H1 (cell line): Measurements from ENCODE around the gene DDOST. TPM values are rescaled to one million over a fixed set of nuclear protein-coding genes. Genes with fewer than 3 reads are reported as not detected.

Experiments
- BCL11A ChIP-seq, 2 experiments: IDR thresholded peaks; one replicate each; pipeline ENCODE4 v1.6.1; 2011; ENCODE audit warnings: low read depth in 2 of 2, low read length in 2 of 2, mild to moderate bottlenecking in 2 of 2
- CEBPB ChIP-seq: IDR thresholded peaks from 2 replicates; pipeline ENCODE4 v1.6.1; 2012; ENCODE audit warnings: low read depth, low read length
- CTBP2 ChIP-seq: IDR thresholded peaks from 2 replicates; pipeline ENCODE4 v1.7.0; 2011; ENCODE audit warnings: borderline replicate concordance, mild to moderate bottlenecking, moderate library complexity, mixed read lengths, low read length; ENCODE audit not compliant: insufficient read depth, insufficient read length
- GTF2F1 ChIP-seq: IDR thresholded peaks from 2 replicates; pipeline ENCODE4 v1.6.1; 2012; ENCODE audit warnings: low read depth, low read length, improper control_type of control experiment, borderline replicate concordance
- JUND ChIP-seq: IDR thresholded peaks from 2 replicates; pipeline ENCODE4 v1.6.1; 2011; ENCODE audit warnings: mild to moderate bottlenecking, improper control_type of control experiment, low read length
- RNF2 ChIP-seq: fragments of 200-900, 300-1000 bp; sonication (generic); IDR thresholded peaks from 2 replicates; pipeline ENCODE4 v1.7.1; 2016; ENCODE audit warnings: borderline replicate concordance, low read depth, mild to moderate bottlenecking, antibody characterized with exemption, low read length; ENCODE audit not compliant: poor library complexity, severe bottlenecking; ENCODE audit errors: missing control alignments
- SIN3A ChIP-seq, 2 experiments: IDR thresholded peaks in 1 of 2; conservative IDR thresholded peaks in 1 of 2; 2 replicates each; pipeline ENCODE4 v1.6.1; 2011 to 2012; ENCODE audit warnings: low read length in 2 of 2, improper control_type of control experiment in 1 of 2, low read depth in 1 of 2, mild to moderate bottlenecking in 1 of 2
- polyA plus RNA-seq, 7 experiments: library from polyadenylated mRNA; depleted of rRNA in 3 of 7; stranded (reverse) in 5 of 7; unstranded in 2 of 7; fragments of >200 nt in 5 of 7; fragments of 200-250 nt in 2 of 7; gene quantifications; 1 replicate in 5 of 7; 2 replicates in 1 of 7; 4 replicates in 1 of 7; pipeline versions ENCODE4 v1.2.1 to v1.2.3, GENCODE V29; 2011 to 2013; ENCODE audit warnings: missing spikeins in 2 of 7, mixed read lengths in 2 of 7
- total RNA-seq: library from RNA; stranded (reverse); fragmentation: NEBNext Ultra II Directional; extraction: Animal tissue kit (Norgen Biotek cat#: 25700); gene quantifications from 2 replicates; pipeline ENCODE4 v1.2.1, GENCODE V29; 2021

The DDOST gene
- total and polyA plus RNA-seq, 2 of the 8 experiments (the other 6 are each of a cell fraction or from before 2014, with no cell fraction given), result 253 to 336 TPM

DNA sequence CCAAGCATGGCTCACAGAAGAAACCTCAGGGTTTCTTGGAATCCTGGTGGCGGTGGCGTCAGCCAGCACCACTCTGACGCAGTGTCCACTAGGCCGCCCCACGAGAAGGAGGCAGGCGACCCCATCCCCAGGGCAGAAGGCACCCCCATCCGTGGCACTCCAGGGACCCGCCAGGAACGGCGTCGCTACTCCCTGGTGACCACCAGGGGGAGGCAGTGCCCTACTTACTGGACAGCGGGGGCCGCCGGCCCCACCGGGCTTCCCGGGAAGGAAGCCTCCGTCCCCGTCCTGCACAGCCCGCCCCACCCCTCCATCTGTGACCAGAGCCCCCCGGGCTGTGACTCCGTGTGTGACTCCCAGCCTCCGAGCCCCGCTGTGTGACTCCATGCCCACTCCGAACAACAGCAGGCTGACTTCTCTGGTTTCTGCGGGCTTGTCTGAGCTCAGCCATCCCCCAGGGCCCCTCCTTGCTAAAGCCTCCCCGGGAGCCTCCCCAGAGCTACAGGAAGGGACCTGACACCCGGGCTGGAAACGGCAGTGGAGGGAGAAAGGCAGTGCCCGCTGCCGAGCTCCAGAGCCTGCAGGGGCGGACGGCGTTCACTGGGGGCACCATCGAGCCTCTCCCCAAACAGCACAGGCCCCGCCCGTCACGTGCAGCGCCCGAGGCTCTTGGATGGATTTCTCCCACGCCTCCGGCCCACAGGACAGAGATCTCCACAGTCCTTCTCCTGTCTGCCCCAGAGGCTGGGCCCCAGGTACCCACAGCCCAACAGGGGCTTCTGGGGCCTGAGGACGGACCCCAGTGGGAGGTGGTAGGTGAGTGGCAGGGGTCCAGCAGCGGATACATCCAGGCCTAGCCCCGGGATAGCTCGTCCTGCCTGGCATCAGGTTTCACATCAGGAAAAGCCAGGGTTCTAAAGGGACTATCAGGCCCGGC lies 35.5 kb upstream of the DDOST start (continued):
- TF ChIP-seq BCL11A (IDR thresholded peaks at IDR 0.05; ENCODE audit: low read depth in 2 of 2, low read length in 2 of 2) (no peak), RNF2 (no peak), GTF2F1 (no peak), CTBP2 (peak; percentile 53), JUND (no peak), CEBPB (no peak), SIN3A (conservative IDR thresholded peaks at IDR 0.05 in 1 of 2, IDR thresholded peaks at IDR 0.05 in 1 of 2; ENCODE audit: low read depth in 1 of 2, low read length in 2 of 2) (0 out of 4 replicates have a peak, but pooled peaks of 1 of the 2 experiments have one; percentile 66)
- TF ChIP-seq, all 59 proteins: peak for 13
